Ascending aorta (tissue), 2 donors: Measurements from ENCODE around the gene SEPHS1. TPM values are rescaled to one million over a fixed set of nuclear protein-coding genes. Genes with fewer than 3 reads are reported as not detected.

Experiments
- DNase-seq, 2 donors: peaks; one replicate each; pipeline ENCODE4 v3.0.0-alpha.2; 2019; ENCODE audit warnings: low spot score in 2 of 2
- H3K27ac ChIP-seq, 2 donors: fragments of 200-600 bp; sonication (generic); one replicate each; pipeline ENCODE4 v1.5.1; 2016 to 2017; ENCODE audit warnings: mild to moderate bottlenecking in 1 of 2
- H3K27me3 ChIP-seq: fragments of 200-600 bp; sonication (generic); one replicate; pipeline ENCODE4 v1.5.1; 2017
- H3K36me3 ChIP-seq, 2 donors: fragments of 200-600 bp; sonication (generic); one replicate each; pipeline ENCODE4 v1.5.1; 2016
- H3K4me1 ChIP-seq, 2 donors: fragments of 200-600 bp; sonication (generic); one replicate each; pipeline ENCODE4 v1.5.1; 2016 to 2017; ENCODE audit warnings: mild to moderate bottlenecking in 1 of 2
- H3K4me3 ChIP-seq, 2 donors: fragments of 200-600 bp; sonication (generic); one replicate each; pipeline ENCODE4 v1.5.1; 2016 to 2017; ENCODE audit warnings: mild to moderate bottlenecking in 1 of 2
- H3K9me3 ChIP-seq, 2 donors: fragments of 200-600 bp; sonication (generic); one replicate each; pipeline ENCODE4 v1.5.1; 2016
- CTCF ChIP-seq, 3 experiments: fragments of 200-600 bp in 2 of 3; fragments of 450-650 bp in 1 of 3; sonication (generic) in 2 of 3; IDR thresholded peaks; one replicate each; pipeline ENCODE4 v1.5.1; 2016 to 2019; ENCODE audit warnings: antibody characterized with exemption in 3 of 3, mild to moderate bottlenecking in 1 of 3, moderate library complexity in 1 of 3
- intact Hi-C: fragments of 100-400 bp; cut with DNase I; formaldehyde crosslinking; loops from one replicate; pipeline ENCODE4 v1.15.1; 2023
- total RNA-seq: library from RNA; depleted of rRNA; stranded (reverse); fragments of >200 nt; gene quantifications from one replicate; pipeline ENCODE4 v1.1.0, GENCODE V29; 2016

The SEPHS1 gene
- total RNA-seq, 1 donor from 2014 or later: 20.3 TPM

GRCh38 chr10:13322615-13323148 lies 25.4 kb downstream of the SEPHS1 start:
- Histone ChIP-seq H3K27ac (no peak overlapping the region), H3K9me3 (no peaks in the 10 kb centered on the region), H3K27me3 (no peaks in the 10 kb centered on the region), H3K36me3 (peaks cover 51 to 79% of the 10 kb centered on the region in 2 donors), H3K4me3 (no peak overlapping the region), H3K4me1 (no peaks in the 10 kb centered on the region)
- intact Hi-C loops: no loop called here
- no peak for TF ChIP-seq CTCF (IDR thresholded peaks at IDR 0.05)
- no peak for DNase-seq

GRCh38 chr10:13321576-13321975 lies 26.5 kb downstream of the SEPHS1 start:
- H3K9me3 ChIP-seq: no peaks in the 10 kb centered on the region
- intact Hi-C loops: no loop called here
- no peak overlapping the region for H3K4me3 ChIP-seq
- DNase-seq: no peak
- peaks cover 40 to 73% of the 10 kb centered on the region in 2 donors for H3K36me3 ChIP-seq
- TF ChIP-seq CTCF (IDR thresholded peaks at IDR 0.05): no peak
- no peak overlapping the region for H3K27ac ChIP-seq
- H3K4me1 ChIP-seq: no peaks in the 10 kb centered on the region
- H3K27me3 ChIP-seq: no peaks in the 10 kb centered on the region

GRCh38 chr10:13319166-13319565 lies 28.9 kb downstream of the SEPHS1 start:
- Histone ChIP-seq H3K4me3 (no peak overlapping the region), H3K27ac (no peak overlapping the region), H3K36me3 (peaks cover 21 to 50% of the 10 kb centered on the region in 2 donors), H3K9me3 (no peaks in the 10 kb centered on the region), H3K4me1 (no peaks in the 10 kb centered on the region), H3K27me3 (no peaks in the 10 kb centered on the region)
- DNase-seq: no peak
- no peak for TF ChIP-seq CTCF (IDR thresholded peaks at IDR 0.05)
- intact Hi-C loops: no loop called here

GRCh38 chr10:13317474-13317873 lies 30.6 kb downstream of the SEPHS1 start:
- Histone ChIP-seq H3K9me3 (no peaks in the 10 kb centered on the region), H3K4me3 (no peak overlapping the region), H3K4me1 (no peaks in the 10 kb centered on the region), H3K27me3 (no peaks in the 10 kb centered on the region), H3K36me3 (peaks cover 15 to 38% of the 10 kb centered on the region in 2 donors), H3K27ac (no peak overlapping the region)
- no peak for TF ChIP-seq CTCF (IDR thresholded peaks at IDR 0.05)
- intact Hi-C loops: no loop called here
- no peak for DNase-seq

- intact Hi-C loops: no loop called here
- no peak overlapping the region for H3K4me3 ChIP-seq
- no peak overlapping the region for H3K27ac ChIP-seq
- no peak for TF ChIP-seq CTCF (IDR thresholded peaks at IDR 0.05)
- no peak for DNase-seq
- peaks cover 13 to 31% of the 10 kb centered on the region in 2 donors for H3K36me3 ChIP-seq
- no peaks in the 10 kb centered on the region for H3K27me3 ChIP-seq
- no peaks in the 10 kb centered on the region for H3K4me1 ChIP-seq
- H3K9me3 ChIP-seq: no peaks in the 10 kb centered on the region
These were observed 31.3 kb downstream of the SEPHS1 start for GRCh38 chr10:13316635-13317311.
